ENCODE results near the gene KRT4. TPM values are rescaled to one million over a fixed set of nuclear protein-coding genes. Genes with fewer than 3 reads are reported as not detected.

KRT4 gene
- polyA plus RNA-seq, 3 donors = not detected

DNA sequence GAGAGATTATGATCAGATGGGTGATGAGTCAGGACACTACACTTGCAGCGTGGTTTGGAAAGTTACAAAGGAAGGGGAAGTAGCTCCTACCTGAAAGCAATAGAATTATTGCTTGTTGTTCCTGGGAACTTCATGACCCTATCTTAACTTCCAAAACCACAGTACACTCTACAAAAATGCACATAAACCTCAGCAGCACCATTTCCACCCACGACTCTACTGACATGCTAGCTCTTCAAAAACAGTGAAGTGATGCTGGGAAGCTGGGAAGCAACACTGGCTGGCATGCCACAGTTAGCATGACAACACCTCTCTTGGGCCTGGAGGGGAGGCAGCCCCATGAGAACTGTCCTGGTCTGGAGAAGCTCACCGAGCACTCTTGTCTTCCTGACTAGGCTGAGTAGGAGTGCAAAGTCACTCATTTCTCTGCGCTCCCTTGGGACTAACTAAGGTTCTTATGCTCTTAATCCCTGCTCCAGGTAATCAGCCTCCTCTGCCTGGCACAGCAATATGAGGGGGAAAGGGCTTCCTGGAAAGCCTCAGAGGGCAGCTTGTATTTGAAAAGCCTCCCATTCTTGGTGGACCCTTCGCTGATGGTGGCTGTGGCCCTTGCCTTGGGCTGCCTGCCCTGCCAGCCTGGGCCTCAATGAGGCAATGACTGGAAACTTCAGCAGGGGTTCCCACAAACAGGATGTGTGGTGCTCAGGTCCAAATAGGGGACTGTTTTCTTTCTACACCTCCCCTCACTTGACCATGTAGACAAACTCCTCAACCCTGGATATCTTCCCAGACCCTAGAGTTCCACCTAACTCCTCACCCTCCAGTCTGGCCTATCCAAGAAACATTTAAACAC is 19.2 kb downstream of the KRT4 start:
- Mint-ChIP-seq H3K4me3 (no peak overlapping the region), H3K9me3 (peaks cover 0 to 2% (median 0%) of the 10 kb centered on the region in 7 donors), H3K27me3 (ENCODE audit: low read depth in 3 of 3) (peaks cover 18 to 28% (median 24%) of the 10 kb centered on the region in 3 donors), H3K27ac (no peak overlapping the region), H3K36me3 (no peaks in the 10 kb centered on the region), H3K4me1 (peaks cover 2% of the 10 kb centered on the region)
- DNase-seq = no peak
- intact Hi-C loops (cut with micrococcal nuclease) = no loop called here
- H2AFZ ChIP-seq (ENCODE audit: insufficient read depth, low read depth, low read length, poor library complexity, severe bottlenecking) = no peak overlapping the region
- no peaks in the 10 kb centered on the region for H3K4me1 ChIP-seq (ENCODE audit: control insufficient read depth in 1 of 2, insufficient read depth in 2 of 2, low read length in 2 of 2)
- no peaks in the 10 kb centered on the region for H3K9me3 ChIP-seq (replicated peaks in 1 of 2; ENCODE audit: control insufficient read depth in 1 of 2, insufficient read depth in 1 of 2, low read length in 2 of 2)
- H3K27ac ChIP-seq (ENCODE audit: low read depth in 1 of 2, low read length in 2 of 2) = no peak overlapping the region
- no peak overlapping the region for H3K9ac ChIP-seq (ENCODE audit: insufficient read depth, low read length, poor library complexity, severe bottlenecking)
- no peaks in the 10 kb centered on the region for H3K36me3 ChIP-seq (replicated peaks in 1 of 2; ENCODE audit: control insufficient read depth in 1 of 2, insufficient read depth in 2 of 2, low read length in 2 of 2)
- H3K4me3 ChIP-seq (replicated peaks in 1 of 3; ENCODE audit: low read depth in 2 of 3, low read length in 3 of 3) = no peak overlapping the region
- H3K79me2 ChIP-seq (ENCODE audit: insufficient read depth, low read length) = no peaks in the 10 kb centered on the region
- 61% methylated on average over 3 of the region's 5 CpGs for WGBS (ENCODE audit: insufficient coverage)
- TF ChIP-seq, protein P1, sequence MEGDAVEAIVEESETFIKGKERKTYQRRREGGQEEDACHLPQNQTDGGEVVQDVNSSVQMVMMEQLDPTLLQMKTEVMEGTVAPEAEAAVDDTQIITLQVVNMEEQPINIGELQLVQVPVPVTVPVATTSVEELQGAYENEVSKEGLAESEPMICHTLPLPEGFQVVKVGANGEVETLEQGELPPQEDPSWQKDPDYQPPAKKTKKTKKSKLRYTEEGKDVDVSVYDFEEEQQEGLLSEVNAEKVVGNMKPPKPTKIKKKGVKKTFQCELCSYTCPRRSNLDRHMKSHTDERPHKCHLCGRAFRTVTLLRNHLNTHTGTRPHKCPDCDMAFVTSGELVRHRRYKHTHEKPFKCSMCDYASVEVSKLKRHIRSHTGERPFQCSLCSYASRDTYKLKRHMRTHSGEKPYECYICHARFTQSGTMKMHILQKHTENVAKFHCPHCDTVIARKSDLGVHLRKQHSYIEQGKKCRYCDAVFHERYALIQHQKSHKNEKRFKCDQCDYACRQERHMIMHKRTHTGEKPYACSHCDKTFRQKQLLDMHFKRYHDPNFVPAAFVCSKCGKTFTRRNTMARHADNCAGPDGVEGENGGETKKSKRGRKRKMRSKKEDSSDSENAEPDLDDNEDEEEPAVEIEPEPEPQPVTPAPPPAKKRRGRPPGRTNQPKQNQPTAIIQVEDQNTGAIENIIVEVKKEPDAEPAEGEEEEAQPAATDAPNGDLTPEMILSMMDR (IDR thresholded peaks at IDR 0.05) = no peak
- H4K20me1 ChIP-seq (ENCODE audit: insufficient read depth, low read length) = no peaks in the 10 kb centered on the region
- peaks cover 6 to 12% of the 10 kb centered on the region in 2 donors for H3K27me3 ChIP-seq (ENCODE audit: control insufficient read depth in 2 of 2, insufficient read depth in 2 of 2, low read length in 2 of 2)
- no peak overlapping the region for H3K4me2 ChIP-seq (replicated peaks; ENCODE audit: extremely low read depth, low read length, poor library complexity, severe bottlenecking)

DNA sequence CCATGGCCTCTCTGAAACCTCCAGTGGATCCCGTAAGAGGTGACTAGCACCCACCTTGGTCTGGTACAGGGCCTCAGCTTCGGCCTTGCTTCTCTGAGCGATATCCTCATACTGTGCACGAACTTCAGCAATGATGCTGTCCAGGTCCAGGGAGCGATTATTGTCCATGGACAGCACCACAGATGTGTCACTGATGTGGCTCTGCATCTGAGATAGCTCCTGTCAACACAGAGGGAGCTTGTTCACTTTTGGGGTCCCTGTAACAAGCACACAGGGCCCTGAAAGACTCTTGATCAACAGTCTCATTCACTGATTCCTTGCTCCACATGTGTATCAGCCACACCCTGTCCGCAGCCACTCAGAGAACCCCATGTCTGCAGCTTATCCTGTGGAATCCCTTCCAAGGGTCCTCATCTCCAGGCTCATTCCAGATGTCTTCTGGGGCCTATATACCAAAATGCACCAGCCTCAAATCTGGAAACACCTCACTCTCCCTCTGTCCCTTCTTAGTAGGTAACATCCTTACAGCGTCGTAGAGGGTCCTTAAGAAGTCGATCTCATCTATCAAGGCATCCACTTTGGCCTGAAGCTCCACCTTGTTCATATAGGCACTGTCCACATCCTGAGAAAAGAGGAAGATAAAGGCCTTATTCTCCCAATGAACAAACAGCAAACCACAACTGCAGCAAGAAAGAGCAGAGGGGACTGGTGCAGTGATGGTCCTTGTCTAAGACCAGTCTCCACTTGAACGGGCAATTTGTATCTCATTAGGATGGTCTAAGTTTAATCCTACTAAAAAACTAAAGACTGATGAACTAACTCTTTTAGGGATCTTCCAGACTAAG is 21.5 kb downstream of the KRT4 start:
- Histone ChIP-seq H3K9ac (ENCODE audit: insufficient read depth, low read length, poor library complexity, severe bottlenecking) (no peak overlapping the region), H3K9me3 (replicated peaks in 1 of 2; ENCODE audit: control insufficient read depth in 1 of 2, insufficient read depth in 1 of 2, low read length in 2 of 2) (no peaks in the 10 kb centered on the region), H3K4me3 (replicated peaks in 1 of 3; ENCODE audit: low read depth in 2 of 3, low read length in 3 of 3) (no peak overlapping the region), H3K27ac (ENCODE audit: low read depth in 1 of 2, low read length in 2 of 2) (no peak overlapping the region), H2AFZ (ENCODE audit: insufficient read depth, low read depth, low read length, poor library complexity, severe bottlenecking) (no peak overlapping the region), H3K79me2 (ENCODE audit: insufficient read depth, low read length) (no peaks in the 10 kb centered on the region), H3K27me3 (ENCODE audit: control insufficient read depth in 2 of 2, insufficient read depth in 2 of 2, low read length in 2 of 2) (peaks cover 6 to 19% of the 10 kb centered on the region in 2 donors), H3K4me2 (replicated peaks; ENCODE audit: extremely low read depth, low read length, poor library complexity, severe bottlenecking) (no peak overlapping the region), H3K36me3 (replicated peaks in 1 of 2; ENCODE audit: control insufficient read depth in 1 of 2, insufficient read depth in 2 of 2, low read length in 2 of 2) (no peaks in the 10 kb centered on the region), H3K4me1 (ENCODE audit: control insufficient read depth in 1 of 2, insufficient read depth in 2 of 2, low read length in 2 of 2) (no peaks in the 10 kb centered on the region), H4K20me1 (ENCODE audit: insufficient read depth, low read length) (no peaks in the 10 kb centered on the region)
- 91% methylated on average over 6 of the region's 10 CpGs for WGBS (ENCODE audit: insufficient coverage)
- intact Hi-C loops (cut with micrococcal nuclease) = no loop called here
- TF ChIP-seq, protein P1 (IDR thresholded peaks at IDR 0.05) = no peak
- no peaks in the 10 kb centered on the region for H3K36me3 Mint-ChIP-seq
- DNase-seq = no peak
- H3K4me3 Mint-ChIP-seq = no peak overlapping the region
- H3K27ac Mint-ChIP-seq = no peak overlapping the region
- H3K9me3 Mint-ChIP-seq = peaks cover 0 to 5% (median 0%) of the 10 kb centered on the region in 7 donors
- H3K4me1 Mint-ChIP-seq = peaks cover 5% of the 10 kb centered on the region
- H3K27me3 Mint-ChIP-seq (ENCODE audit: low read depth in 3 of 3) = peaks cover 28 to 38% (median 28%) of the 10 kb centered on the region in 3 donors

Data from CD14-positive monocyte (primary cell).